H1 (cell line): ENCODE measurements around the gene AKAP4. TPM values are rescaled to one million over a fixed set of nuclear protein-coding genes. Genes with fewer than 3 reads are reported as not detected.

Source experiments
- CTCF ChIA-PET: fragments of 300-600 bp; sonication (Branson Sonifier 250); formaldehyde crosslinking; loops from one replicate; lab custom pipeline; 2021; ENCODE audit not compliant: partially characterized antibody; lab: Charles Lee
- POLR2A ChIA-PET: fragments of 300-600 bp; sonication (Branson Sonifier 250); formaldehyde crosslinking; loops from one replicate; lab custom pipeline; 2021; ENCODE audit warnings: inconsistent platforms; ENCODE audit not compliant: partially characterized antibody; lab: Charles Lee
- DNase-seq, 2 experiments: peaks; one replicate each; pipeline versions ENCODE4 v3.0.0 to v3.0.0-alpha.2; 2010 to 2022; ENCODE audit warnings: low spot score in 2 of 2, low read depth in 1 of 2, mixed read lengths in 1 of 2
- FAIRE-seq: peaks from 2 replicates; lab custom pipeline; 2011; peaks lifted over from hg19 to GRCh38; lab: Jason Lieb, UNC
- H2AFZ ChIP-seq: 2 replicates; pipeline ENCODE4 v1.8.1; 2012; ENCODE audit warnings: low read length, inconsistent platforms
- H2AK5ac ChIP-seq: 2 replicates; pipeline ENCODE4 v1.6.1; 2013; ENCODE audit warnings: low read depth, low read length
- H2BK120ac ChIP-seq: replicated peaks from 2 replicates; pipeline ENCODE3; 2013; ENCODE audit warnings: low read depth, low read length, inconsistent platforms
- H2BK12ac ChIP-seq: 2 replicates; pipeline ENCODE4 v1.6.1; 2013; ENCODE audit warnings: low read depth, low read length
- H2BK15ac ChIP-seq: 2 replicates; pipeline ENCODE4 v1.6.1; 2013; ENCODE audit warnings: low read length
- H2BK20ac ChIP-seq: 2 replicates; pipeline ENCODE4 v1.6.1; 2013; ENCODE audit warnings: low read length
- H2BK5ac ChIP-seq: 2 replicates; pipeline ENCODE4 v1.6.1; 2013; ENCODE audit warnings: low read depth, low read length
- H3K14ac ChIP-seq: 2 replicates; pipeline ENCODE4 v1.6.1; 2013; ENCODE audit warnings: inconsistent platforms; ENCODE audit not compliant: insufficient read length
- H3K18ac ChIP-seq: 2 replicates; pipeline ENCODE4 v1.6.1; 2013; ENCODE audit warnings: low read length; ENCODE audit errors: extremely low read depth
- H3K23ac ChIP-seq: 2 replicates; pipeline ENCODE4 v1.6.1; 2013; ENCODE audit warnings: inconsistent platforms; ENCODE audit not compliant: insufficient read length
- H3K23me2 ChIP-seq: 2 replicates; pipeline ENCODE4 v1.6.1; 2013; ENCODE audit warnings: low read depth, low read length
- H3K27ac ChIP-seq: 2 replicates; pipeline ENCODE4 v1.6.1; 2011; ENCODE audit warnings: low read depth, low read length, inconsistent platforms
- H3K27me3 ChIP-seq, 4 experiments: replicated peaks in 1 of 4; 1 replicate in 1 of 4; 2 replicates in 3 of 4; pipeline versions ENCODE4 v1.6.1 to v1.8.1; 2011 to 2013; ENCODE audit warnings: low read length in 3 of 4, mild to moderate bottlenecking in 3 of 4, inconsistent platforms in 2 of 4, mixed read lengths in 2 of 4, moderate library complexity in 1 of 4; ENCODE audit not compliant: control insufficient read depth in 3 of 4, insufficient read depth in 3 of 4; ENCODE audit errors: extremely low read depth in 1 of 4
- H3K36me3 ChIP-seq, 4 experiments: 2 replicates each; pipeline versions ENCODE4 v1.6.1 to v1.8.1; 2011 to 2013; ENCODE audit warnings: mild to moderate bottlenecking in 4 of 4, low read length in 3 of 4, moderate library complexity in 2 of 4, control low read depth in 1 of 4, inconsistent platforms in 1 of 4; ENCODE audit not compliant: insufficient read depth in 4 of 4, control insufficient read depth in 2 of 4
- H3K4ac ChIP-seq: replicated peaks from 2 replicates; pipeline ENCODE3; 2013; ENCODE audit warnings: low read length, low read depth, mixed read lengths, inconsistent platforms; ENCODE audit not compliant: insufficient read length
- H3K4me1 ChIP-seq, 4 experiments: replicated peaks in 1 of 4; 1 replicate in 1 of 4; 2 replicates in 3 of 4; pipeline versions ENCODE4 v1.6.1 to v1.8.1; 2011 to 2013; ENCODE audit warnings: low read length in 3 of 4, inconsistent platforms in 2 of 4, mixed read lengths in 1 of 4; ENCODE audit not compliant: insufficient read depth in 4 of 4, control insufficient read depth in 3 of 4
- H3K4me2 ChIP-seq, 2 experiments: 2 replicates each; pipeline versions ENCODE4 v1.6.1 to v1.8.1; 2011 to 2013; ENCODE audit warnings: low read depth in 2 of 2, low read length in 2 of 2, control low read depth in 1 of 2, inconsistent platforms in 1 of 2, mild to moderate bottlenecking in 1 of 2; ENCODE audit not compliant: insufficient read depth in 1 of 2
- H3K4me3 ChIP-seq, 4 experiments: fragments of 200-600, 300-600 bp in 1 of 4; sonication (generic), shearing (Covaris generic), sonication (Bioruptor Twin) in 1 of 4; 2 replicates each; pipeline versions ENCODE4 v1.5.1 to v1.8.1; 2011 to 2016; ENCODE audit warnings: low read length in 4 of 4, low read depth in 3 of 4, control low read depth in 2 of 4, inconsistent platforms in 2 of 4, mild to moderate bottlenecking in 2 of 4, mixed read lengths in 1 of 4, moderate library complexity in 1 of 4; ENCODE audit not compliant: insufficient read depth in 2 of 4; ENCODE audit errors: extremely low read depth in 1 of 4
- H3K56ac ChIP-seq: replicated peaks from 2 replicates; pipeline ENCODE3; 2013; ENCODE audit warnings: low read depth, mild to moderate bottlenecking, mixed read lengths, low read length, inconsistent platforms; ENCODE audit not compliant: insufficient read length
- H3K79me1 ChIP-seq: 2 replicates; pipeline ENCODE4 v1.6.1; 2013; ENCODE audit warnings: low read depth, low read length, control low read depth
- H3K79me2 ChIP-seq, 2 experiments: 2 replicates each; pipeline versions ENCODE4 v1.6.1 to v1.8.1; 2012 to 2013; ENCODE audit warnings: low read length in 2 of 2, mild to moderate bottlenecking in 2 of 2, inconsistent platforms in 1 of 2; ENCODE audit not compliant: insufficient read depth in 2 of 2, control insufficient read depth in 1 of 2
- H3K9ac ChIP-seq, 4 experiments: replicated peaks in 1 of 4; 1 replicate in 1 of 4; 2 replicates in 3 of 4; pipeline versions ENCODE4 v1.6.1 to v1.8.1; 2011 to 2013; ENCODE audit warnings: low read depth in 3 of 4, low read length in 3 of 4, control low read depth in 2 of 4, mild to moderate bottlenecking in 2 of 4, moderate library complexity in 2 of 4, inconsistent platforms in 1 of 4; ENCODE audit errors: extremely low read depth in 1 of 4
- H3K9me3 ChIP-seq, 2 experiments: 2 replicates each; pipeline versions ENCODE4 v1.6.1 to v1.8.1; 2012 to 2013; ENCODE audit warnings: mild to moderate bottlenecking in 2 of 2, moderate library complexity in 2 of 2, control low read depth in 1 of 2, inconsistent platforms in 1 of 2, low read depth in 1 of 2, low read length in 1 of 2, mixed read lengths in 1 of 2; ENCODE audit not compliant: insufficient read depth in 2 of 2
- H4K20me1 ChIP-seq, 2 experiments: replicated peaks in 1 of 2; 2 replicates each; pipeline versions ENCODE3 to v1.8.1; 2011 to 2013; ENCODE audit warnings: inconsistent platforms in 2 of 2, low read length in 2 of 2, mild to moderate bottlenecking in 1 of 2; ENCODE audit not compliant: insufficient read depth in 2 of 2, control insufficient read depth in 1 of 2
- H4K5ac ChIP-seq: 2 replicates; pipeline ENCODE4 v1.6.1; 2013; ENCODE audit warnings: low read length, low read depth, mixed read lengths, inconsistent platforms; ENCODE audit not compliant: insufficient read length
- H4K8ac ChIP-seq: 2 replicates; pipeline ENCODE4 v1.8.0; 2013; ENCODE audit warnings: mild to moderate bottlenecking, moderate library complexity, low read length, inconsistent platforms; ENCODE audit not compliant: insufficient read depth; ENCODE audit errors: extremely low read depth
- H4K91ac ChIP-seq: replicated peaks from 2 replicates; pipeline ENCODE3; 2013; ENCODE audit warnings: low read length, mixed read lengths, inconsistent platforms; ENCODE audit not compliant: insufficient read length
- ASH2L ChIP-seq: fragments of 200-600, 300-600 bp; sonication (generic); IDR thresholded peaks from one replicate; pipeline ENCODE4 v1.7.1; 2017; ENCODE audit warnings: low read length
- CBX8 ChIP-seq: fragments of 300-800, 300-1000 bp; sonication (generic); IDR thresholded peaks from 2 replicates; pipeline ENCODE4 v1.7.1; 2016; ENCODE audit warnings: low read depth, low read length, borderline replicate concordance
- CEBPB ChIP-seq: IDR thresholded peaks from 2 replicates; pipeline ENCODE4 v1.6.1; 2012; ENCODE audit warnings: low read depth, low read length
- RXRA ChIP-seq: IDR thresholded peaks from 2 replicates; pipeline ENCODE4 v1.6.1; 2011; ENCODE audit warnings: low read depth, mild to moderate bottlenecking, low read length, moderate library complexity; ENCODE audit not compliant: insufficient read depth
- SP1 ChIP-seq: IDR thresholded peaks from 2 replicates; pipeline ENCODE4 v1.6.1; 2011; ENCODE audit warnings: low read depth, low read length
- TBP ChIP-seq: IDR thresholded peaks from 2 replicates; pipeline ENCODE4 v1.6.1; 2011; ENCODE audit warnings: low read depth, low read length, improper control_type of control experiment
- WGBS, 2 experiments: shearing (Covaris generic) in 1 of 2; methylation state at CpG; one replicate each; pipeline versions ENCODE4 v1.1.6 to v1.1.7; 2013 to 2015; ENCODE audit warnings: low lambda C conversion rate in 2 of 2, mixed read lengths in 2 of 2, inconsistent platforms in 1 of 2, low coverage in 1 of 2, missing lambda C conversion rate in 1 of 2; ENCODE audit not compliant: insufficient replicate concordance in 2 of 2, insufficient coverage in 1 of 2, insufficient read length in 1 of 2; ENCODE audit errors: extremely low coverage in 1 of 2, missing lambda C conversion rate in 1 of 2; 5-methylcytosine and 5-hydroxymethylcytosine counted together
- polyA plus RNA-seq, 7 experiments: library from polyadenylated mRNA; depleted of rRNA in 3 of 7; stranded (reverse) in 5 of 7; unstranded in 2 of 7; fragments of >200 nt in 5 of 7; fragments of 200-250 nt in 2 of 7; gene quantifications; 1 replicate in 5 of 7; 2 replicates in 1 of 7; 4 replicates in 1 of 7; pipeline versions ENCODE4 v1.2.1 to v1.2.3, GENCODE V29; 2011 to 2013; ENCODE audit warnings: missing spikeins in 2 of 7, mixed read lengths in 2 of 7
- total RNA-seq: library from RNA; stranded (reverse); fragmentation: NEBNext Ultra II Directional; extraction: Animal tissue kit (Norgen Biotek cat#: 25700); gene quantifications from 2 replicates; pipeline ENCODE4 v1.2.1, GENCODE V29; 2021
- TF ChIP-seq, protein P1 (sequence below): IDR thresholded peaks from 2 replicates; pipeline ENCODE4 v1.6.1; 2011; ENCODE audit warnings: low read depth, mild to moderate bottlenecking, low read length; ENCODE audit not compliant: insufficient read depth
- TF ChIP-seq, protein P2 (sequence below): IDR thresholded peaks from 2 replicates; pipeline ENCODE4 v1.6.1; 2012; ENCODE audit warnings: low read length, inconsistent platforms

The AKAP4 gene
- total and polyA plus RNA-seq, 2 of the 8 experiments (the other 6 are each of a cell fraction or from before 2014, with no cell fraction given) = not detected

- 0 out of 2 replicates have a peak overlapping the region, but pooled peaks have one; percentile 39 for H2BK12ac ChIP-seq
- no peaks in the 10 kb centered on the region for H3K9me3 ChIP-seq
- H3K4me1 ChIP-seq = peaks cover 0 to 2% (median 0%) of the 10 kb centered on the region in 4 experiments; a peak in 2 of 7 replicates
- no peaks in the 10 kb centered on the region for H3K23me2 ChIP-seq
- no peak overlapping the region for H2AFZ ChIP-seq
- no peak overlapping the region for H2AK5ac ChIP-seq
- H3K9ac ChIP-seq = no peak overlapping the region
- no peak overlapping the region for H3K4me3 ChIP-seq
- no peak overlapping the region for H3K4me2 ChIP-seq
- no peak overlapping the region for H2BK20ac ChIP-seq
- H3K27me3 ChIP-seq = no peaks in the 10 kb centered on the region
- H2BK120ac ChIP-seq = no peak overlapping the region
- no peak overlapping the region for H3K27ac ChIP-seq
- POLR2A ChIA-PET = no interaction called here
- H3K4ac ChIP-seq = no peak overlapping the region
- no peak overlapping the region for H2BK15ac ChIP-seq
- no peak overlapping the region for H4K5ac ChIP-seq
- no peak for DNase-seq
- no peak overlapping the region for H3K14ac ChIP-seq
- H3K36me3 ChIP-seq = no peaks in the 10 kb centered on the region
- no peak overlapping the region for H4K8ac ChIP-seq
- H3K79me1 ChIP-seq = no peaks in the 10 kb centered on the region
- no peak for FAIRE-seq
- no peak overlapping the region for H3K23ac ChIP-seq
- no peak overlapping the region for H3K18ac ChIP-seq
- WGBS, 2 experiments = 94% methylated on average over 3 of the region's 3 CpGs; no CpG with 5 or more reads in 1 of the 2 experiments
- no peaks in the 10 kb centered on the region for H3K79me2 ChIP-seq
- no peaks in the 10 kb centered on the region for H4K20me1 ChIP-seq
- no peak overlapping the region for H2BK5ac ChIP-seq
- CTCF ChIA-PET = interaction anchor here (1.0 to 2.5 kb wide), 4 partner anchors 22 to 283 kb away, joined by 3 to 11 read pairs (median 4); partner anchors contain the start of gene CCNB3
- no peak overlapping the region for H3K56ac ChIP-seq
- H4K91ac ChIP-seq = no peak overlapping the region
- TF ChIP-seq RXRA = no peak
- no peak for TF ChIP-seq ASH2L
- TF ChIP-seq, protein P1, sequence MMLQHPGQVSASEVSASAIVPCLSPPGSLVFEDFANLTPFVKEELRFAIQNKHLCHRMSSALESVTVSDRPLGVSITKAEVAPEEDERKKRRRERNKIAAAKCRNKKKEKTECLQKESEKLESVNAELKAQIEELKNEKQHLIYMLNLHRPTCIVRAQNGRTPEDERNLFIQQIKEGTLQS = no peak
- no peak for TF ChIP-seq SP1
- TF ChIP-seq TBP = no peak
- no peak for TF ChIP-seq CEBPB
- TF ChIP-seq, protein P2, sequence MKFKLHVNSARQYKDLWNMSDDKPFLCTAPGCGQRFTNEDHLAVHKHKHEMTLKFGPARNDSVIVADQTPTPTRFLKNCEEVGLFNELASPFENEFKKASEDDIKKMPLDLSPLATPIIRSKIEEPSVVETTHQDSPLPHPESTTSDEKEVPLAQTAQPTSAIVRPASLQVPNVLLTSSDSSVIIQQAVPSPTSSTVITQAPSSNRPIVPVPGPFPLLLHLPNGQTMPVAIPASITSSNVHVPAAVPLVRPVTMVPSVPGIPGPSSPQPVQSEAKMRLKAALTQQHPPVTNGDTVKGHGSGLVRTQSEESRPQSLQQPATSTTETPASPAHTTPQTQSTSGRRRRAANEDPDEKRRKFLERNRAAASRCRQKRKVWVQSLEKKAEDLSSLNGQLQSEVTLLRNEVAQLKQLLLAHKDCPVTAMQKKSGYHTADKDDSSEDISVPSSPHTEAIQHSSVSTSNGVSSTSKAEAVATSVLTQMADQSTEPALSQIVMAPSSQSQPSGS = no peak
- TF ChIP-seq CBX8 = no peak
Observed at GRCh38 chrX:50183891-50184290, 16.9 kb downstream of the AKAP4 start.
